ENCODE results near the gene PDE8B.

The PDE8B gene

GRCh38 chr5:77231471-77232138 lies 21.1 kb downstream of the PDE8B start:
- DNase-seq = no peak

GRCh38 chr5:77232574-77233358 lies 22.3 kb downstream of the PDE8B start:
- DNase-seq = no peak

GRCh38 chr5:77235846-77236721 lies 25.6 kb downstream of the PDE8B start:
- no peak for DNase-seq

GRCh38 chr5:77239126-77239741 lies 28.8 kb downstream of the PDE8B start:
- DNase-seq = peak in 1 of 2 experiments; percentile 4

- DNase-seq = no peak
Observed at GRCh38 chr5:77241444-77241843, 31.0 kb downstream of the PDE8B start.

- no peak for DNase-seq
Observed at GRCh38 chr5:77249475-77249874, 39.0 kb downstream of the PDE8B start.

- DNase-seq = no peak
Observed at GRCh38 chr5:77250021-77250420, 39.5 kb downstream of the PDE8B start.

- no peak for DNase-seq
Observed at GRCh38 chr5:77251921-77252320, 41.4 kb downstream of the PDE8B start.

GRCh38 chr5:77255617-77256016 lies 45.1 kb downstream of the PDE8B start:
- no peak for DNase-seq

GRCh38 chr5:77256406-77256805 lies 45.9 kb downstream of the PDE8B start:
- DNase-seq = no peak

- no peak for DNase-seq
Observed at GRCh38 chr5:77258652-77259051, 48.2 kb downstream of the PDE8B start.

- no peak for DNase-seq
Observed at GRCh38 chr5:77259476-77259875, 49.0 kb downstream of the PDE8B start.

- DNase-seq = no peak
Observed at GRCh38 chr5:77262697-77263096, 52.2 kb downstream of the PDE8B start.

- DNase-seq = no peak
Observed at GRCh38 chr5:77266291-77266690, 55.8 kb downstream of the PDE8B start.

- no peak for DNase-seq
Observed at GRCh38 chr5:77267496-77267895, 57.0 kb downstream of the PDE8B start.

- no peak for DNase-seq
Observed at GRCh38 chr5:77272206-77272605, 61.7 kb downstream of the PDE8B start.

- DNase-seq = no peak
Observed at GRCh38 chr5:77277759-77278158, 67.3 kb downstream of the PDE8B start.

- no peak for DNase-seq
Observed at GRCh38 chr5:77280036-77280435, 69.6 kb downstream of the PDE8B start.

- DNase-seq = no peak
Observed at GRCh38 chr5:77281969-77282336, 71.5 kb downstream of the PDE8B start.

- no peak for DNase-seq
Observed at GRCh38 chr5:77282337-77283027, 72.0 kb downstream of the PDE8B start.

- DNase-seq = no peak
Observed at GRCh38 chr5:77285251-77285841, 74.9 kb downstream of the PDE8B start.
